ENCODE results near the gene TRMT44.

TRMT44 gene

DNA sequence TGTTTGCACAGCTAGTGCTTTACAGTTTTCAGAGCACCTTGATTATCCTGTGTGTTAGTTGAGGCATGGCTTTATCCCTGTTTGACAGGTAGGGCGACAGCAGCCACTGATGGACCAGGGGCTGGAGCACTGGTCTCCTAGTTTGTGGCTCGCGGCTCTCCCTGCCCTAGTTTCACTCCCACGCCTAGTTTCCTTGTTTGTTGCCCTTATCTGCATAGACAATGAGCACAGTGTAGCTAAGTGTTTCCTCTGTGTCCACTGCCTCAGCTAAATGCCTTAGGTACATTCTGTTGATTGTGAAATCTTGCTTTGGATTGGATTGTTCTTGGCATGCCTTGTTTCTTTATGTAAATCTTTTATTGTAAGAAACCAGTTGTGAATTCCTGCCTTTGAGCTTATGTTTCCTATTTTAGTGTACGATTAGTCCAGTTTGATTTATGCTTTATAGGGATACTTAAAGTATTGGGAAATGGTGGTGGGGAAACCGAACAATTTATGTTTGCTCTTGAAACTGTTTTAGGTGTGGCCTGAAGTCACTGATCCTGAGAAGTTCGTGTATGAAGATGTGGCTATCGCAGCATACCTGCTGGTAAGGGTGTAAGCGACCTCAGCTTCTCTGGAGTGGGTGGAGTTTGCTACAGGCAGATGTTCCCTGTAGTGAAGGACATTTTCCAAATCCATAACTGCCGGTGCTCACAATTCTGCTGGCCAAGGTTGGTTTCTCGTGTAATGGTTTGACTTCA, 11.0 kb downstream of the TRMT44 start:
- DNase-seq (ENCODE audit: low read depth) = no peak
- TF ChIP-seq, protein P1, sequence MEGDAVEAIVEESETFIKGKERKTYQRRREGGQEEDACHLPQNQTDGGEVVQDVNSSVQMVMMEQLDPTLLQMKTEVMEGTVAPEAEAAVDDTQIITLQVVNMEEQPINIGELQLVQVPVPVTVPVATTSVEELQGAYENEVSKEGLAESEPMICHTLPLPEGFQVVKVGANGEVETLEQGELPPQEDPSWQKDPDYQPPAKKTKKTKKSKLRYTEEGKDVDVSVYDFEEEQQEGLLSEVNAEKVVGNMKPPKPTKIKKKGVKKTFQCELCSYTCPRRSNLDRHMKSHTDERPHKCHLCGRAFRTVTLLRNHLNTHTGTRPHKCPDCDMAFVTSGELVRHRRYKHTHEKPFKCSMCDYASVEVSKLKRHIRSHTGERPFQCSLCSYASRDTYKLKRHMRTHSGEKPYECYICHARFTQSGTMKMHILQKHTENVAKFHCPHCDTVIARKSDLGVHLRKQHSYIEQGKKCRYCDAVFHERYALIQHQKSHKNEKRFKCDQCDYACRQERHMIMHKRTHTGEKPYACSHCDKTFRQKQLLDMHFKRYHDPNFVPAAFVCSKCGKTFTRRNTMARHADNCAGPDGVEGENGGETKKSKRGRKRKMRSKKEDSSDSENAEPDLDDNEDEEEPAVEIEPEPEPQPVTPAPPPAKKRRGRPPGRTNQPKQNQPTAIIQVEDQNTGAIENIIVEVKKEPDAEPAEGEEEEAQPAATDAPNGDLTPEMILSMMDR (IDR thresholded peaks at IDR 0.05; ENCODE audit: insufficient read depth, low read depth, low read length, missing control alignments) = no peak
- H3K4me3 ChIP-seq (ENCODE audit: low read depth, low read length) = no peak overlapping the region

DNA sequence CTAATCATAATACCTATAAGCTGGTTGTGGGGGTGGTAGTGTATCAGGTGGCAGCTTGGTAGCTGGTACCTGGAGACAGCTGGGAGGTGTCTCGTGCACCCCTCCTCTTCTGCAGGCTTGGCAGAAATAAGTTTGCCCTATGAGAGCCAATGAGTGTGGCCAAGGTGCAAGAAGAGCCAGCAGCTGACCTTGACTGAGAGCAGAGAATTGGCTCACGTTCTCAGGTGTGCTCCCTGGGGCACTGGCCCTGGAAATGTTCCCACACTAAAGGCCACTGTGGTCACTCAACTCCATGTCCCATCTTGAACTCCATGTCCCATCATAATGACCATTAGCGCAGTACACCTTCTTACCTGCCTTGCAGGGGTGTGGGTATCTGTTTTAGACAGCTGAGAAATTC, 13.4 kb downstream of the TRMT44 start:
- no peak overlapping the region for H3K4me3 ChIP-seq (ENCODE audit: low read depth, low read length)
- TF ChIP-seq, protein P1 (IDR thresholded peaks at IDR 0.05; ENCODE audit: insufficient read depth, low read depth, low read length, missing control alignments) = no peak
- no peak for DNase-seq (ENCODE audit: low read depth)

DNA sequence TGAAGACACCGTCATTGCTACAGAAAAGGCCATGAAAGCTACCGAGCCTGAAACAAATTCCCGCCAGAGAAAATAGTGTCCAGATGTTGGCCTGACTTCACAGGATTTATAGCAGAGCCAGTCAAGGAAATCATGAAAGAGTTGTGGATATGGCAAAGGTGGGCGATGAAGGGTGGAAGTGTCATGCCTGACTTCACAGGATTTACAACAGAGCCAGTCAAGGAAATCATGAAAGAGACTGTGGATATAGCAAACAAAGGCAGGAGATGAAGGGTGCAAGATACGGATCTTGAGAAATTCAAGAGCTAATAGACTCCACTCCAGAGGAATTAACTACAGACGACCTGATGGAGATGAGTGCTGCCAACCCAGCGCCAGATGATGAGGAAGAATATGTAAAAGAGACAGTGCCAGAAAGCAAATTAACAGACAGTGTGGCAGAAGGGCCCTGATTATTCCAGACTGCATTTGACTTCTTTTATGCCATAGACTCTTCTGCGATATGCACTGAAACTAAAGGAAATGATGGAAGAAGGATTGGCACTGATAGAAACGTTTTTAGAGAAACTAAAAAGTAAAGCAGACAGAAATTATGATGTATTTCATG, 17.2 kb downstream of the TRMT44 start:
- TF ChIP-seq, protein P1 (IDR thresholded peaks at IDR 0.05; ENCODE audit: insufficient read depth, low read depth, low read length, missing control alignments) = no peak
- H3K4me3 ChIP-seq (ENCODE audit: low read depth, low read length) = no peak overlapping the region
- no peak for DNase-seq (ENCODE audit: low read depth)

DNA sequence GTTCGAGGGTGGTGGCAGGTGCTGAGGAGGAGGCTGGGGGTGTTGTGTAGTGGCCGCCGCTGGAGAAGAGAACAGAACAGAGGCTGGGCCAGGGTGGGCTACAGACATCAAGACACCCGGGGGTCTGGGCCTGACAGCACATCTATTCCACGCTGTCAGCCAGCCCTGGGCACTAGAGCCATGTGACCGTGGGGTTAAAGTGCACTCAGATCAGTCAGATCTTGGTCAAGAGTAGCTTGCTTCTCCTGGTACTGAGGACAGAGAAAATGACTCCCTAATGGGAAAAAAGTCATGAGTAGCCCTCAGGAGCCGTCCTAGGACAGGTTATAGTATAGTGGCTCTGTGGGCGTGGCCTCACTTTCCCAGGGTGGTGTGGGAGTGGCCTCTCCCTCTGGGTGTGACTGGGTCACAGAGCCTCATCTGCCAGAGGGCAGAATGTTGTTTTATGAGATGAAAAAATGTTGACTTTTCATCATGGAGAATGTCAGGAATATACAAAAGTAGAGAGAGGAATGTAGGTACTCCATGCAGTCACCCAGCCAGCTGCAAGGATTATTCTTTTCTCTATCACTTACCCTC, 19.4 kb downstream of the TRMT44 start:
- no peak overlapping the region for H3K4me3 ChIP-seq (ENCODE audit: low read depth, low read length)
- no peak for DNase-seq (ENCODE audit: low read depth)
- TF ChIP-seq, protein P1 (IDR thresholded peaks at IDR 0.05; ENCODE audit: insufficient read depth, low read depth, low read length, missing control alignments) = no peak

DNA sequence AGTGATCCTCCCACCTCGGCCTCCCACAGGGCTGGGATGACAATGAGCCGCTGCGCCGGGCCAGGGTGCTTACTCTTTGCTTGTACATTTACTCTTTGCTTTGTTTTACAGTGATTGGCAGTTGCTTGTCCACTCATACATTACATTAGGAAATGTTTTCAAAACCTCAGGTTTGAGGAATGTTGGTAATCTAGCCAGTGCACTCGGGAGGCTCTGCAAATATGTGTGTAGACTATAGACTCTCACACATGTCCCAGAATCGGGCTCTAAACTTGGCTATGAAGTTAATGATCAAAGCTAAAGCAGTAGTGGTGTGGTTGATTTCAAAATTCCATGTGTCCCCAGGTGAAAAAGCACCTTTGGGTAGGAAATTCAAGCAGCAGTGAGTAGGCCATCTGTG, 20.5 kb downstream of the TRMT44 start:
- H3K4me3 ChIP-seq (ENCODE audit: low read depth, low read length) = no peak overlapping the region
- TF ChIP-seq, protein P1 (IDR thresholded peaks at IDR 0.05; ENCODE audit: insufficient read depth, low read depth, low read length, missing control alignments) = no peak
- no peak for DNase-seq (ENCODE audit: low read depth)

DNA sequence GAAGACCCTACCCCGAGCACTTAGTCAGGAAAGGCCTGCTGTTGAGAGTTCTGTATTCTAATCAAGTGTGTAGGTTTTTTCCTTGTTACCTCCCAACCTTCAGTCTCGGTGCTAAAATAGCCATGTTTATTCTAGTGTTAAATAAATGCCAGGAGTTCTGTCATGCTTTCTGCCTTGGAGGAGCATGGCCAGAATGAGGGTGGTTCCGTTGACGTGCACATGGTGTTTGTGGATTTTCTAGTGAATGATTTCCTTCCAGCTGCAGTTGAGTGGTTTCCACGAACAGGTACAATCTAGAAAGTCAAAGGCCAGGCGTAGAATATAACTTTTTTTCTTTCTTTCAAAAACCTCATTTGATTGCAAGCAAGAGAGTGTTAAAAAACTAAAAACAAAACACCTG, 21.0 kb downstream of the TRMT44 start:
- TF ChIP-seq, protein P1 (IDR thresholded peaks at IDR 0.05; ENCODE audit: insufficient read depth, low read depth, low read length, missing control alignments) = no peak
- no peak overlapping the region for H3K4me3 ChIP-seq (ENCODE audit: low read depth, low read length)
- DNase-seq (ENCODE audit: low read depth) = no peak

Data from GM12865 (cell line).